T-cell (primary cell): ENCODE data around the gene FLVCR2. TPM values are rescaled to one million over a fixed set of nuclear protein-coding genes. Genes with fewer than 3 reads are reported as not detected.

Experiments used
- ATAC-seq, 4 experiments: fragments of 200-7000 bp in 3 of 4; fragments of 150-1000 bp in 1 of 4; cut with Tn5 transposase; replicated peaks in 1 of 4; 1 replicate in 3 of 4; 2 replicates in 1 of 4; pipeline ENCODE4 v1.10.0; 2021; ENCODE audit warnings: moderate library complexity in 3 of 4, mild to moderate bottlenecking in 2 of 4, moderate number of reproducible peaks in 1 of 4
- CTCF ChIA-PET, 2 donors: fragments of 300-600 bp; sonication (Branson Sonifier 250); formaldehyde crosslinking; loops; one replicate each; lab custom pipeline; 2022; ENCODE audit warnings: antibody characterized with exemption in 2 of 2; lab: Charles Lee
- POLR2A ChIA-PET, 2 donors: fragments of 300-600 bp; sonication (Branson Sonifier 250); formaldehyde crosslinking; loops; one replicate each; lab custom pipeline; 2022; ENCODE audit warnings: antibody characterized with exemption in 2 of 2; lab: Charles Lee
- DNase-seq, 35 experiments: peaks; one replicate each; pipeline versions ENCODE4 v3.0.0 to v3.0.0-alpha.2; 2013 to 2023
- H3K27ac ChIP-seq: one replicate; pipeline ENCODE4 v1.5.1; 2013; ENCODE audit warnings: low read length
- H3K27me3 ChIP-seq, 2 experiments: replicated peaks in 1 of 2; 1 replicate in 1 of 2; 2 replicates in 1 of 2; pipeline versions ENCODE4 v1.6.1 to v1.7.0; 2013; ENCODE audit warnings: low read length in 1 of 2, mixed read lengths in 1 of 2; ENCODE audit not compliant: control insufficient read depth in 2 of 2, insufficient read depth in 2 of 2; ENCODE audit errors: extremely low read depth in 1 of 2
- H3K36me3 ChIP-seq, 2 donors: 1 replicate in 1 of 2; 2 replicates in 1 of 2; pipeline versions ENCODE4 v1.6.1 to v1.7.0; 2013; ENCODE audit warnings: low read length in 1 of 2; ENCODE audit not compliant: control insufficient read depth in 2 of 2, insufficient read depth in 1 of 2; ENCODE audit errors: extremely low read depth in 1 of 2
- H3K4me1 ChIP-seq, 2 experiments: 1 replicate in 1 of 2; 2 replicates in 1 of 2; pipeline versions ENCODE4 v1.6.1 to v1.7.0; 2013; ENCODE audit warnings: low read length in 2 of 2, mixed read lengths in 1 of 2; ENCODE audit not compliant: insufficient read depth in 2 of 2, control insufficient read depth in 1 of 2; ENCODE audit errors: extremely low read depth in 1 of 2
- H3K4me3 ChIP-seq, 2 donors: 1 replicate in 1 of 2; 2 replicates in 1 of 2; pipeline versions ENCODE4 v1.5.1 to v1.7.0; 2013; ENCODE audit warnings: mild to moderate bottlenecking in 2 of 2, low read length in 1 of 2, moderate library complexity in 1 of 2; ENCODE audit not compliant: control insufficient read depth in 1 of 2; ENCODE audit errors: extremely low read depth in 1 of 2
- H3K9me3 ChIP-seq: 2 replicates; pipeline ENCODE4 v1.7.0; 2013
- H3K27ac Mint-ChIP-seq, 2 donors: one replicate each; pipeline ENCODE4 v1.8.0; 2020 to 2021; ENCODE audit warnings: mild to moderate bottlenecking in 2 of 2, mixed read lengths in 2 of 2
- H3K27me3 Mint-ChIP-seq, 2 donors: one replicate each; pipeline ENCODE4 v1.8.0; 2021 to 2022; ENCODE audit warnings: mixed read lengths in 2 of 2
- H3K36me3 Mint-ChIP-seq: one replicate; pipeline ENCODE4 v1.8.0; 2021; ENCODE audit warnings: mixed read lengths
- H3K4me1 Mint-ChIP-seq, 3 donors: one replicate each; pipeline ENCODE4 v1.8.0; 2020 to 2022; ENCODE audit warnings: mixed read lengths in 3 of 3, mild to moderate bottlenecking in 1 of 3
- H3K4me3 Mint-ChIP-seq, 3 donors: one replicate each; pipeline ENCODE4 v1.8.0; 2020 to 2022; ENCODE audit warnings: mild to moderate bottlenecking in 3 of 3, mixed read lengths in 3 of 3, moderate library complexity in 3 of 3
- H3K9me3 Mint-ChIP-seq, 3 donors: one replicate each; pipeline ENCODE4 v1.8.0; 2020 to 2022; ENCODE audit warnings: mixed read lengths in 3 of 3
- WGBS: methylation state at CpG from one replicate; pipeline ENCODE4 v1.1.5; 2013; ENCODE audit warnings: missing lambda C conversion rate; ENCODE audit not compliant: insufficient coverage; 5-methylcytosine and 5-hydroxymethylcytosine counted together
- total RNA-seq, 35 experiments: library from RNA in 6 of 35; stranded (reverse) in 6 of 35; fragments of 120-200 nt in 1 of 35; gene quantifications; one replicate each; pipeline versions ENCODE4 v1.2.1 to v1.2.4 and lab custom pipeline; 2013 to 2026

FLVCR2 gene
- total RNA-seq, 5 donors from 2014 or later (not counting 1 experiment from before 2014, with no cell fraction given) = 1.1 to 7.1 (median 3.1) TPM

- H3K36me3 Mint-ChIP-seq = peaks cover 4% of the 10 kb centered on the region
- Histone ChIP-seq H3K36me3 (no peaks in the 10 kb centered on the region), H3K27me3 (no peaks in the 10 kb centered on the region), H3K9me3 (no peaks in the 10 kb centered on the region), H3K27ac (no peak overlapping the region), H3K4me1 (no peaks in the 10 kb centered on the region), H3K4me3 (no peak overlapping the region)
- no peaks in the 10 kb centered on the region for H3K27me3 Mint-ChIP-seq
- CTCF ChIA-PET = no interaction called here
- 80% methylated on average over 1 of the region's 1 CpG for WGBS
- no peak overlapping the region for H3K27ac Mint-ChIP-seq
- POLR2A ChIA-PET = no interaction called here
- H3K4me1 Mint-ChIP-seq = no peaks in the 10 kb centered on the region
- H3K4me3 Mint-ChIP-seq = no peak overlapping the region
- DNase-seq = no peak
- peaks cover 0 to under 1% (median 0%) of the 10 kb centered on the region in 3 donors for H3K9me3 Mint-ChIP-seq
- ATAC-seq = no peak
Observed at GRCh38 chr14:75619548-75619947, 41.1 kb downstream of the FLVCR2 start.

GRCh38 chr14:75625034-75625433, 46.6 kb downstream of the FLVCR2 start:
- Mint-ChIP-seq H3K27ac (no peak overlapping the region), H3K4me1 (no peaks in the 10 kb centered on the region), H3K9me3 (no peaks in the 10 kb centered on the region), H3K4me3 (no peak overlapping the region), H3K36me3 (peaks cover 4% of the 10 kb centered on the region), H3K27me3 (no peaks in the 10 kb centered on the region)
- ATAC-seq = no peak
- no peak overlapping the region for H3K4me3 ChIP-seq
- no peaks in the 10 kb centered on the region for H3K4me1 ChIP-seq
- no peaks in the 10 kb centered on the region for H3K36me3 ChIP-seq
- H3K27ac ChIP-seq = no peak overlapping the region
- no peaks in the 10 kb centered on the region for H3K27me3 ChIP-seq
- no peaks in the 10 kb centered on the region for H3K9me3 ChIP-seq
- CTCF ChIA-PET = interaction anchor here in 1 of 2 donors (0.5 kb wide), 1 partner anchor 1301 kb away, joined by 7 read pairs; no protein-coding TSS in a partner anchor
- no CpG with 5 or more reads among the region's 3 CpGs for WGBS
- DNase-seq = no peak
- POLR2A ChIA-PET = no interaction called here

GRCh38 chr14:75626396-75626795, 48.0 kb downstream of the FLVCR2 start:
- CTCF ChIA-PET = no interaction called here
- peaks cover 4% of the 10 kb centered on the region for H3K36me3 Mint-ChIP-seq
- no CpG with 5 or more reads among the region's 3 CpGs for WGBS
- H3K27ac Mint-ChIP-seq = no peak overlapping the region
- H3K9me3 Mint-ChIP-seq = no peaks in the 10 kb centered on the region
- no peaks in the 10 kb centered on the region for H3K4me1 Mint-ChIP-seq
- ATAC-seq (no peak), DNase-seq (no peak)
- H3K27me3 Mint-ChIP-seq = no peaks in the 10 kb centered on the region
- H3K27me3 ChIP-seq = no peaks in the 10 kb centered on the region
- no peak overlapping the region for H3K4me3 ChIP-seq
- H3K4me1 ChIP-seq = no peaks in the 10 kb centered on the region
- no peak overlapping the region for H3K4me3 Mint-ChIP-seq
- no peaks in the 10 kb centered on the region for H3K36me3 ChIP-seq
- H3K9me3 ChIP-seq = no peaks in the 10 kb centered on the region
- H3K27ac ChIP-seq = no peak overlapping the region
- POLR2A ChIA-PET = no interaction called here

DNA sequence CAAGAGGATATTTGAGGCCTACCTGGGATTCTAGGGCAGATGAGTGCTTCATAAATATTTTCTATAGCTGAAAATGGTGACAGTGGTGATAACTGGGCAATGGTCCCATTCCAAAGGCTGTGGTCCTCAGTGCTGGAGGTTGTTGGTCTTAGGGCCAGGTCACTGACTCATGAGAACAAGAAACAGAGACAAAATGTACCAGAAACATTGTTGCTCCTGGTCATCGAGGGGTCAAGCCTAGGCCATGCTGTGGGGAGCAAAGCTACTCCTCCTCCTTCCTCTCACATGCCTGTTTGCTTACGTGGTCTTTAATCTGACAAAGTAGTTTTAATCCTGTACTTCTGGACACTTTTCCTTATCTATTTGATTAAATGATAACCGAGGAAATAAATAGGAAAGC, 48.4 kb downstream of the FLVCR2 start:
- DNase-seq (no peak), ATAC-seq (no peak)
- H3K9me3 ChIP-seq = no peaks in the 10 kb centered on the region
- H3K4me3 Mint-ChIP-seq = no peak overlapping the region
- no peaks in the 10 kb centered on the region for H3K36me3 Mint-ChIP-seq
- no peaks in the 10 kb centered on the region for H3K36me3 ChIP-seq
- H3K27ac Mint-ChIP-seq = no peak overlapping the region
- no peaks in the 10 kb centered on the region for H3K27me3 Mint-ChIP-seq
- H3K4me3 ChIP-seq = no peak overlapping the region
- no peaks in the 10 kb centered on the region for H3K9me3 Mint-ChIP-seq
- WGBS = no CpG with 5 or more reads among the region's 3 CpGs
- no peak overlapping the region for H3K27ac ChIP-seq
- ChIA-PET POLR2A (no interaction called here), CTCF (no interaction called here)
- no peaks in the 10 kb centered on the region for H3K4me1 ChIP-seq
- H3K4me1 Mint-ChIP-seq = no peaks in the 10 kb centered on the region
- H3K27me3 ChIP-seq = no peaks in the 10 kb centered on the region

DNA sequence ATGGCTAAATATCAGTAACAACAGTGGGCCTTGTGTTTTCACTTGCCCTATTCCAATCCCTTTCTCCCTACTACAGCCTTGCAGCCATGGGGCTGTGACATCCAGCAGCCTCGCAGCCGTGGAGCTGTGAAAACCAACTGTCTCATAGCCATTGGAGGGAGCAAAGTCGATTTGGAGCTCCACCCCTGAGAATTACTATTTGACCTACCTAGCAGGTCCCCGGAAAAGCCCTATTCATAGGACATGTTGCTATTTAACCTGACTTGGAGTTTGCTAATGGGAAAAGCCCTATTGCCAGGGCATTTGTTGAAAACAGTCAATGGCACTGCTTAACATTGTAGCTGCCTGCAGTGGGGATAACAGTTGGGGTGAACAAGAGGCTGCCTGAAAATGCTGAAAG, 49.0 kb downstream of the FLVCR2 start:
- no peak for DNase-seq

DNA sequence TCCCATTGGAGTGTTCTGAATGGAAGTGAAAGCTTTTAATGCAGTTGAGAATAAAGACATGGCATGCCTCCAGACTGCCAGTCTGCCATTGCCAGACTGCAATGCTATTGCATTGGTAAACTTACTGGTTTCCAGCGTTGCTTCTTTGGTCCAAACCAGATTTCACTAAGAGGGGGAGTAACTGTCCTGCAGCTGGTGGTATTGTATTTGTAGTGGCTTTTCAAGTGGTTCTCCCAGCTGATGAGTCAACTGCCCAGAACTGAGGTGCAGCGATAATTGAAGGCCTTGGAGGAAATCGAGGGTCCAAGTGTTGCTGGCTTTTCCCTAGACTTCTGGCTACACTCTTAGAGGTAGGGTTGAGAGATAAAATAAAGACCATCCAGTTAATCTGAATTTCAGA, 50.4 kb downstream of the FLVCR2 start:
- ChIA-PET POLR2A (no interaction called here), CTCF (no interaction called here)
- Histone ChIP-seq H3K4me3 (no peak overlapping the region), H3K27me3 (no peaks in the 10 kb centered on the region), H3K4me1 (no peaks in the 10 kb centered on the region), H3K9me3 (no peaks in the 10 kb centered on the region), H3K27ac (no peak overlapping the region), H3K36me3 (no peaks in the 10 kb centered on the region)
- H3K4me1 Mint-ChIP-seq = no peaks in the 10 kb centered on the region
- H3K36me3 Mint-ChIP-seq = peaks cover 4% of the 10 kb centered on the region
- no peak overlapping the region for H3K4me3 Mint-ChIP-seq
- 96% methylated on average over 2 of the region's 3 CpGs for WGBS
- no peak overlapping the region for H3K27ac Mint-ChIP-seq
- no peak for ATAC-seq
- no peaks in the 10 kb centered on the region for H3K27me3 Mint-ChIP-seq
- DNase-seq = no peak
- no peaks in the 10 kb centered on the region for H3K9me3 Mint-ChIP-seq

More for the DNA sequence above, 49.0 kb downstream of the FLVCR2 start:
- POLR2A ChIA-PET = no interaction called here
- CTCF ChIA-PET = no interaction called here
- Mint-ChIP-seq H3K9me3 (no peaks in the 10 kb centered on the region), H3K4me3 (no peak overlapping the region), H3K27ac (no peak overlapping the region), H3K36me3 (no peaks in the 10 kb centered on the region), H3K4me1 (no peaks in the 10 kb centered on the region), H3K27me3 (no peaks in the 10 kb centered on the region)
- Histone ChIP-seq H3K4me1 (no peaks in the 10 kb centered on the region), H3K4me3 (no peak overlapping the region), H3K36me3 (no peaks in the 10 kb centered on the region), H3K27me3 (no peaks in the 10 kb centered on the region), H3K27ac (no peak overlapping the region), H3K9me3 (no peaks in the 10 kb centered on the region)
- no CpG with 5 or more reads among the region's 4 CpGs for WGBS
- no peak for ATAC-seq
